Vagina (tissue), 2 donors: ENCODE results near the gene DYNLT4.

ENCODE experiments used
- POLR2A ChIP-seq, 2 donors: fragments of 450-650 bp; IDR thresholded peaks; one replicate each; pipeline ENCODE4 v1.6.1; 2017; ENCODE audit warnings: antibody characterized with exemption in 2 of 2, mild to moderate bottlenecking in 2 of 2, moderate library complexity in 2 of 2
- TF ChIP-seq, protein P1 (sequence below), 3 experiments: fragments of 450-650 bp in 2 of 3; fragments of 200-600 bp in 1 of 3; sonication (generic) in 1 of 3; IDR thresholded peaks; one replicate each; pipeline ENCODE4 v1.5.1; 2017 to 2019; ENCODE audit warnings: antibody characterized with exemption in 3 of 3, mild to moderate bottlenecking in 2 of 3, moderate library complexity in 2 of 3

DNA sequence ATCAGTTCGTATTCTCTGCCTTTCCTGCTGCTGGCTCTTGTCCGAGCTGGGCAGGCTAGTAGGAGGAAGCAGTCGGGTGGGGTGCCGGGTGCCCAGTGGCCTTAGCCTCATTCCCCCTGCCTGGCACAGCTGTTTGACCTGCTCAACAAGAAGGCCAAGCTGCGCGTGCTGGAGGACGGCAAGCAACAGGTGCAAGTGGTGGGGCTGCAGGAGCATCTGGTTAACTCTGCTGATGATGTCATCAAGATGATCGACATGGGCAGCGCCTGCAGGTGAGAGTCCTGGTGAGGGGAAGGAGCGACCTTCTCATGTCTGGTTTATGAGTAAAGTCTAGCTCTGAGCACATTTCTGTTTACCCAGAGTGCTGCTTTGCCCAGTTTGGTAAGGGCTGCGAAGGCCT is 48.1 kb downstream of the DYNLT4 start:
- TF ChIP-seq POLR2A (IDR thresholded peaks at IDR 0.05) = no peak
- TF ChIP-seq, protein P1, sequence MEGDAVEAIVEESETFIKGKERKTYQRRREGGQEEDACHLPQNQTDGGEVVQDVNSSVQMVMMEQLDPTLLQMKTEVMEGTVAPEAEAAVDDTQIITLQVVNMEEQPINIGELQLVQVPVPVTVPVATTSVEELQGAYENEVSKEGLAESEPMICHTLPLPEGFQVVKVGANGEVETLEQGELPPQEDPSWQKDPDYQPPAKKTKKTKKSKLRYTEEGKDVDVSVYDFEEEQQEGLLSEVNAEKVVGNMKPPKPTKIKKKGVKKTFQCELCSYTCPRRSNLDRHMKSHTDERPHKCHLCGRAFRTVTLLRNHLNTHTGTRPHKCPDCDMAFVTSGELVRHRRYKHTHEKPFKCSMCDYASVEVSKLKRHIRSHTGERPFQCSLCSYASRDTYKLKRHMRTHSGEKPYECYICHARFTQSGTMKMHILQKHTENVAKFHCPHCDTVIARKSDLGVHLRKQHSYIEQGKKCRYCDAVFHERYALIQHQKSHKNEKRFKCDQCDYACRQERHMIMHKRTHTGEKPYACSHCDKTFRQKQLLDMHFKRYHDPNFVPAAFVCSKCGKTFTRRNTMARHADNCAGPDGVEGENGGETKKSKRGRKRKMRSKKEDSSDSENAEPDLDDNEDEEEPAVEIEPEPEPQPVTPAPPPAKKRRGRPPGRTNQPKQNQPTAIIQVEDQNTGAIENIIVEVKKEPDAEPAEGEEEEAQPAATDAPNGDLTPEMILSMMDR (IDR thresholded peaks at IDR 0.05) = no peak
